NCI-H526 treated with DMSO at 0.1 percent for 48 hours (cell line): Measurements from ENCODE around the gene PCDHB11.
A peak's percentile ranks its signal among the peaks of the same experiment; 100 is the strongest.
"Not testable (repeated sequence)": the region's sequence is repeated elsewhere in the genome, so short reads cannot be mapped to it uniquely, and the experiment has no call there.

Source experiments
- DNase-seq: peaks from one replicate; lab custom pipeline; 2025; lab: John Stamatoyannopoulos, UW

The PCDHB11 gene

DNA sequence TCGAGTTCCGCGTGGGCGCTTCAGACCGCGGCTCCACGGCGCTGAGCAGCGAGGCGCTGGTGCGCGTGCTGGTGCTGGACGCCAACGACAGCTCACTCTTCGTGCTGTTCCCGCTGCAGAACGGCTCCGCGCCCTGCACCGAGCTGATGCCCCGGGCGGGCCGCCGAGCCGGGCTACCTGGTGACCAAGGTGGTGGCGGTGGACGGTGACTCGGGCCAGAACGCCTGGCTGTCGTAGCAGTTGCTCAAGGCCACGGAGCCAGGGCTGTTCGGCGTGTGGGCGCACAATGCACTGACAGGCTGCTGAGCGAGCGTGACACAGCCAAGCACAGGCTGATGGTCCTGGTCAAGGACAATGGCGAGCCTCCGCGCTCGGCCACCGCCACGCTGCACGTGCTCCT, 42.1 kb downstream of the PCDHB11 start:
- DNase-seq = no peak

DNA sequence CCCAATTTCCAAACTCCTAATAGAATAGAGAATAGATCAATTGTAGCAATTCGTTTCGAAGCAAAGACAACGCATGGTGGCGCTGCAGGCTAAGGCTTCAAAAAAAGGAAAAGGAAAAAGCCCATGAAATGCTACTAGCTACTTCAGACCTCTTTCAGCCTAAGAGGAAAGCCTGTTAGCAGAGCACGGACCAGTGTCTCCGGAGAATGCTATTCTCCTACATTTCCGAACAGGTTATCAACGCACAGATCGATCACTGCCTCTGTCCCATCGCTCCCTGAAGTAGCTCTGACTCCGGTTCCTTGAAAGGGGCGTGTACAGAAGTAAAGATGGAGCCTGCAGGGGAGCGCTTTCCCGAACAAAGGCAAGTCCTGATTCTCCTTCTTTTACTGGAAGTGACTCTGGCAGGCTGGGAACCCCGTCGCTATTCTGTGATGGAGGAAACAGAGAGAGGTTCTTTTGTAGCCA, 45.9 kb downstream of the PCDHB11 start, which contains the start of gene PCDHB15:
TSS of gene PCDHB15 (plus strand) at position 146 of the 468 bp plus-strand sequence. CDS start at position 330, 184 bp downstream.
- DNase-seq = peak; percentile 19

DNA sequence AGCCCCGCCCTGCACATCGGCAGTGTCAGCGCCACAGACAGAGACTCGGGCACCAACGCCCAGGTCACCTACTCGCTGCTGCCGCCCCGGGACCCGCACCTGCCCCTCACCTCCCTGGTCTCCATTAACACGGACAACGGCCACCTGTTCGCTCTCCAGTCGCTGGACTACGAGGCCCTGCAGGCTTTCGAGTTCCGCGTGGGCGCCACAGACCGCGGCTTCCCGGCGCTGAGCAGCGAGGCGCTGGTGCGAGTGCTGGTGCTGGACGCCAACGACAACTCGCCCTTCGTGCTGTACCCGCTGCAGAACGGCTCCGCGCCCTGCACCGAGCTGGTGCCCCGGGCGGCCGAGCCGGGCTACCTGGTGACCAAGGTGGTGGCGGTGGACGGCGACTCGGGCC, 47.5 kb downstream of the PCDHB11 start:
- not testable (repeated sequence) for DNase-seq

DNA sequence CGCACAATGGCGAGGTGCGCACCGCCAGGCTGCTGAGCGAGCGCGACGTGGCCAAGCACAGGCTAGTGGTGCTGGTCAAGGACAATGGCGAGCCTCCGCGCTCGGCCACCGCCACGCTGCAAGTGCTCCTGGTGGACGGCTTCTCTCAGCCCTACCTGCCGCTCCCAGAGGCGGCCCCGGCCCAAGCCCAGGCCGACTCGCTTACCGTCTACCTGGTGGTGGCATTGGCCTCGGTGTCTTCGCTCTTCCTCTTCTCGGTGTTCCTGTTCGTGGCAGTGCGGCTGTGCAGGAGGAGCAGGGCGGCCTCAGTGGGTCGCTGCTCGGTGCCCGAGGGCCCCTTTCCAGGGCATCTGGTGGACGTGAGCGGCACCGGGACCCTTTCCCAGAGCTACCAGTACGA, 48.0 kb downstream of the PCDHB11 start:
- DNase-seq = not testable (repeated sequence)

DNA sequence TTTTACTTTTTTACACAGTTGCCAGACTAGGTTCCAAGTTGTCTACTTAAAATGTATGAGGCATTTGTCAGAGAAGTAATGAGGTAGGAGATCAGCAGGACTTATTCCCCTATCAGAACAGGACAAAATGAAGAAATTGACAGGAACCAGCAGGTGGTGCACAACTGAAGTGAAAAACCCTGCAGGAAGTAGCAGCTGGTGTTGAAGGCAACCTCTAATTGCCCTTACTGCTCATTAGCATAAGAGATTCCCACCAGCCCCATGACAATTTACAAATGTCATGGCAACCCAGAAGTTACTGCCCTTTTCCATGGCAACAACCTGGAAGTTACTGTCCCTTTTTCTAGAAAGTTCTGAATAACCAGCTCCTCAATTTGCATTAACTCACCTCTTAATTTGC, 51.1 kb downstream of the PCDHB11 start:
- no peak for DNase-seq
